ENCODE measurements around the gene HLF. TPM values are rescaled to one million over a fixed set of nuclear protein-coding genes. Genes with fewer than 3 reads are reported as not detected.

Gene HLF
- total RNA-seq, 1 experiment from 2014 or later, result 0.13 TPM

GRCh38 chr17:55263569-55264277 lies 1.0 kb upstream of the HLF start:
- Histone ChIP-seq H3K4me1 (ENCODE audit: control insufficient read depth, insufficient read depth, low read length) (peaks cover 11% of the 10 kb centered on the region), H3K36me3 (ENCODE audit: control insufficient read depth, insufficient read depth, low read length) (no peaks in the 10 kb centered on the region), H3K27ac (ENCODE audit: low read length) (no peak overlapping the region), H3K4me3 (ENCODE audit: low read depth in 2 of 2, low read length in 2 of 2) (peak overlapping the region in 1 of 2 experiments; percentile 44; a peak in 3 of 4 replicates), H3K9me3 (ENCODE audit: control insufficient read depth, insufficient read depth, low read depth, low read length) (no peaks in the 10 kb centered on the region), H3K27me3 (ENCODE audit: control insufficient read depth, insufficient read depth, low read length) (peaks cover 55% of the 10 kb centered on the region)
- in situ Hi-C loops (cut with HindIII; ENCODE audit: low pct_unique_long_range_greater_than_20kb, low sequenced_read_pairs), result no loop called here
- intact Hi-C loops (cut with micrococcal nuclease; ENCODE audit: unreplicated experiment), result loop anchor here (1.0 kb wide), 1 partner anchor 25 kb away; no protein-coding TSS in a partner anchor
- DNase-seq (ENCODE audit: low read depth, low spot score) (no peak), ATAC-seq (no peak)
- ChIA-PET CTCF (no interaction called here), POLR2A (no interaction called here)
- no TSS peak for BruUV-seq (replicated peaks)
- TF ChIP-seq POLR2AphosphoS5 (IDR thresholded peaks at IDR 0.05; ENCODE audit: low read depth, low read length), result no peak

GRCh38 chr17:55264278-55264644 lies 499 bp upstream of the HLF start:
- intact Hi-C loops (cut with micrococcal nuclease; ENCODE audit: unreplicated experiment), result loop anchor here (1.0 kb wide), 1 partner anchor 26 kb away; no protein-coding TSS in a partner anchor
- no peak for TF ChIP-seq TCF7L2 (IDR thresholded peaks at IDR 0.05; ENCODE audit: low read depth, low read length)
- TF ChIP-seq POLR2AphosphoS5 (IDR thresholded peaks at IDR 0.05; ENCODE audit: low read depth, low read length), result no peak
- TF ChIP-seq, protein P1, sequence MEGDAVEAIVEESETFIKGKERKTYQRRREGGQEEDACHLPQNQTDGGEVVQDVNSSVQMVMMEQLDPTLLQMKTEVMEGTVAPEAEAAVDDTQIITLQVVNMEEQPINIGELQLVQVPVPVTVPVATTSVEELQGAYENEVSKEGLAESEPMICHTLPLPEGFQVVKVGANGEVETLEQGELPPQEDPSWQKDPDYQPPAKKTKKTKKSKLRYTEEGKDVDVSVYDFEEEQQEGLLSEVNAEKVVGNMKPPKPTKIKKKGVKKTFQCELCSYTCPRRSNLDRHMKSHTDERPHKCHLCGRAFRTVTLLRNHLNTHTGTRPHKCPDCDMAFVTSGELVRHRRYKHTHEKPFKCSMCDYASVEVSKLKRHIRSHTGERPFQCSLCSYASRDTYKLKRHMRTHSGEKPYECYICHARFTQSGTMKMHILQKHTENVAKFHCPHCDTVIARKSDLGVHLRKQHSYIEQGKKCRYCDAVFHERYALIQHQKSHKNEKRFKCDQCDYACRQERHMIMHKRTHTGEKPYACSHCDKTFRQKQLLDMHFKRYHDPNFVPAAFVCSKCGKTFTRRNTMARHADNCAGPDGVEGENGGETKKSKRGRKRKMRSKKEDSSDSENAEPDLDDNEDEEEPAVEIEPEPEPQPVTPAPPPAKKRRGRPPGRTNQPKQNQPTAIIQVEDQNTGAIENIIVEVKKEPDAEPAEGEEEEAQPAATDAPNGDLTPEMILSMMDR (IDR thresholded peaks at IDR 0.05), result no peak
- TF ChIP-seq, protein P2, sequence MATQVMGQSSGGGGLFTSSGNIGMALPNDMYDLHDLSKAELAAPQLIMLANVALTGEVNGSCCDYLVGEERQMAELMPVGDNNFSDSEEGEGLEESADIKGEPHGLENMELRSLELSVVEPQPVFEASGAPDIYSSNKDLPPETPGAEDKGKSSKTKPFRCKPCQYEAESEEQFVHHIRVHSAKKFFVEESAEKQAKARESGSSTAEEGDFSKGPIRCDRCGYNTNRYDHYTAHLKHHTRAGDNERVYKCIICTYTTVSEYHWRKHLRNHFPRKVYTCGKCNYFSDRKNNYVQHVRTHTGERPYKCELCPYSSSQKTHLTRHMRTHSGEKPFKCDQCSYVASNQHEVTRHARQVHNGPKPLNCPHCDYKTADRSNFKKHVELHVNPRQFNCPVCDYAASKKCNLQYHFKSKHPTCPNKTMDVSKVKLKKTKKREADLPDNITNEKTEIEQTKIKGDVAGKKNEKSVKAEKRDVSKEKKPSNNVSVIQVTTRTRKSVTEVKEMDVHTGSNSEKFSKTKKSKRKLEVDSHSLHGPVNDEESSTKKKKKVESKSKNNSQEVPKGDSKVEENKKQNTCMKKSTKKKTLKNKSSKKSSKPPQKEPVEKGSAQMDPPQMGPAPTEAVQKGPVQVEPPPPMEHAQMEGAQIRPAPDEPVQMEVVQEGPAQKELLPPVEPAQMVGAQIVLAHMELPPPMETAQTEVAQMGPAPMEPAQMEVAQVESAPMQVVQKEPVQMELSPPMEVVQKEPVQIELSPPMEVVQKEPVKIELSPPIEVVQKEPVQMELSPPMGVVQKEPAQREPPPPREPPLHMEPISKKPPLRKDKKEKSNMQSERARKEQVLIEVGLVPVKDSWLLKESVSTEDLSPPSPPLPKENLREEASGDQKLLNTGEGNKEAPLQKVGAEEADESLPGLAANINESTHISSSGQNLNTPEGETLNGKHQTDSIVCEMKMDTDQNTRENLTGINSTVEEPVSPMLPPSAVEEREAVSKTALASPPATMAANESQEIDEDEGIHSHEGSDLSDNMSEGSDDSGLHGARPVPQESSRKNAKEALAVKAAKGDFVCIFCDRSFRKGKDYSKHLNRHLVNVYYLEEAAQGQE (IDR thresholded peaks at IDR 0.05; ENCODE audit: insufficient read depth in 1 of 2, low read depth in 2 of 2, low read length in 1 of 2), result no peak
- TF ChIP-seq SIN3A (IDR thresholded peaks at IDR 0.05; ENCODE audit: borderline replicate concordance, insufficient read depth, low read depth, low read length), result no peak
- no TSS peak for BruUV-seq (replicated peaks)
- H3K4me3 ChIP-seq (ENCODE audit: low read depth in 2 of 2, low read length in 2 of 2), result peak overlapping the region; percentile 32 to 44
- POLR2A ChIA-PET, result no interaction called here
- peaks cover 11% of the 10 kb centered on the region for H3K4me1 ChIP-seq (ENCODE audit: control insufficient read depth, insufficient read depth, low read length)
- in situ Hi-C loops (cut with HindIII; ENCODE audit: low pct_unique_long_range_greater_than_20kb, low sequenced_read_pairs), result no loop called here
- CTCF ChIA-PET, result no interaction called here
- DNase-seq (ENCODE audit: low read depth, low spot score) (no peak), ATAC-seq (0 out of 2 replicates have a peak, but pooled peaks have one; percentile 24)
- H3K27me3 ChIP-seq (ENCODE audit: control insufficient read depth, insufficient read depth, low read length), result peaks cover 56% of the 10 kb centered on the region
- H3K27ac ChIP-seq (ENCODE audit: low read length), result no peak overlapping the region
- no peaks in the 10 kb centered on the region for H3K36me3 ChIP-seq (ENCODE audit: control insufficient read depth, insufficient read depth, low read length)
- H3K9me3 ChIP-seq (ENCODE audit: control insufficient read depth, insufficient read depth, low read depth, low read length), result no peaks in the 10 kb centered on the region

Measured in Panc1 (cell line).